GM18517 (cell line): ENCODE data around the gene NOP14.
"Not testable (repeated sequence)": the region's sequence is repeated elsewhere in the genome, so short reads cannot be mapped to it uniquely, and the experiment has no call there.

Experiments used
- ATAC-seq: cut with Tn5 transposase; IDR thresholded peaks from one replicate; pipeline ENCODE4 v1.9.1; 2021; ENCODE audit warnings: mild to moderate bottlenecking, moderate library complexity; ENCODE audit not compliant: unreplicated experiment

Gene NOP14

DNA sequence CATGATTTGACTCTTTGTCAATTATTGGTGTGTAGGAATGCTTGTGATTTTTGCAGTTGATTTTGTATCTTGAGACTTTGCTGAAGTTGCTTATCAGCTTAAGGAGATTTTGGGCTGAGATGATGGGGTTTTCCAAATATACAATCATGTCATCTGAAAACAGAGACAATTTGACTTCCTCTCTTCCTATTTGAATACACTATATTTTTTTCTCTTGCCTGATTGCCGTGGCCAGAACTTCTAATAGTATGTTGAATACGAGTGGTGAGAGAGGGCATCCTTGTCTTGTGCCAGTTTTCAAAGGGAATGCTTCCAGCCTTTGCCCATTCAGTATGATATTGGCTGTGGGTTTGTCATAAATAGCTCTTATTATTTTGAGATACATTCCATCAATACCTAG is 44.9 kb downstream of the NOP14 start:
- not testable (repeated sequence) for ATAC-seq

GRCh38 chr4:2916696-2917095 is 46.5 kb downstream of the NOP14 start:
- not testable (repeated sequence) for ATAC-seq

- no peak for ATAC-seq
Measured at GRCh38 chr4:2915789-2916188, 47.4 kb downstream of the NOP14 start.

- no peak for ATAC-seq
Measured at GRCh38 chr4:2914256-2915126, 48.7 kb downstream of the NOP14 start.

GRCh38 chr4:2913168-2913567 is 50.0 kb downstream of the NOP14 start:
- no peak for ATAC-seq

GRCh38 chr4:2911868-2912267 is 51.3 kb downstream of the NOP14 start:
- ATAC-seq = no peak

DNA sequence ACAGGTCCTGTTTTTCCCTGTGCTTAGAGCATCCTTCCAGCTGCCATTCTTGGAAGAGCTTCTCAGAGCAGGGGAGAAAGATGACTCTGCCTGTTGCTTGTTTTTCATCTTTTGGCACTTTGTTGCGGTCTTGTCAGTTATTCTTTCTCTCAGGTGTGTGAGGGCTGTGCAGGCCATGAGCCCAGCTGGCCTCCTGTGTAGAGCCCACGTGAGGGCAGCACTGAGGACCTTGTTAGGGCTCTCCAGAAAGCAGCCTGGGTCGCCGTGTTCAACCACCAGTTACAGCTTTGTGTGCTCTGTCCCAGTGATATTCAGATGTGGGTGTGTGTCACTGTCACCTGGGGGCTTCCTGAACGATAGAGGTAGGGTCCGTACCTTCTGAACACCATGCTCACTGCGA is 52.8 kb downstream of the NOP14 start:
- ATAC-seq = no peak

GRCh38 chr4:2909583-2909982 is 53.6 kb downstream of the NOP14 start:
- no peak for ATAC-seq

DNA sequence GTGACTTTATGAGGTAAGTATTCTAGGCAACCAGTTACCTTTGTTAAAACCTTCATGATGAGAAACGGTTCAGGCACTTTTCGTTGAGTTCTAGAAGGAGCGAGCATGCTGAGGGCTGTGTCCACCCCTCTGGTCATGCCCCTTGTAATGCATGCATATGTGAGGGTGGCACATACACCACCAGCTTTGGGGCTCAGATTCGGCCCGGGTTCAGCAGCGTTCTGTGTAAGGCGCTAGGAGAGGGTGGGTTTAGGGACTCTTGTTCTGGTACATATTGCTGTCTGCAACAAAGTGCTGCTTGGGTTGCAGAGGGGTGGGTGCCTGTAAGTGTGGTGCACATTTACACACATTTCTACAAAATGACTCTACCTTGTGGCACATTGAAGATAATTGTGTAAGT is 54.5 kb downstream of the NOP14 start:
- no peak for ATAC-seq

DNA sequence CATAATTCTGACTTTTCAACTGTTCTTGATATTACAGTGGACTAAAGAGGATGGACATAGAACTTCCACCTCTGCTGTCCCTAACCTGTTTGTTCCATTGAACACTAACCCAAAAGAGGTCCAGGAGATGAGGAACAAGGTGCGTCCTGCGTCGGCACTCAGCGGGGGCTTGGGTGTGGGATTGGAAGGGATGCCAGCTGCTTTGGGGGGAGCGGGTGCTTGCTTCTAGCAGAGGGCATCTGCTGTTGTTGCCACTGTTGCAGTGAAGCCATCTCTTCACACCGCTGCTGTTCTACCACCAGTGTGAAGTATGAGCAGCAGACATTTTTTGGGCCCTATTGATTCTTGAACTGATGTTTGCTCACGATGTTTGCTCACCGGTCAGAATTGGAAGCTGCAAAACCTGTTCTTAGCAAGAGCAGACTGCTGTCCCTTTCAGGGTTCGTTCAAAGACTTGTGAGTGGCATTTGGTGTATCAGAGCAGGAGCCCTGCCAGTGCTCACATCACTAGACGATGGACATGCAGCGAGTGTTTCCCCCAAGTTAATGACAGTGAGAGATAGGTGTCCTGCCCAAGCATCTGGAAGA is 55.4 kb downstream of the NOP14 start:
- no peak for ATAC-seq

DNA sequence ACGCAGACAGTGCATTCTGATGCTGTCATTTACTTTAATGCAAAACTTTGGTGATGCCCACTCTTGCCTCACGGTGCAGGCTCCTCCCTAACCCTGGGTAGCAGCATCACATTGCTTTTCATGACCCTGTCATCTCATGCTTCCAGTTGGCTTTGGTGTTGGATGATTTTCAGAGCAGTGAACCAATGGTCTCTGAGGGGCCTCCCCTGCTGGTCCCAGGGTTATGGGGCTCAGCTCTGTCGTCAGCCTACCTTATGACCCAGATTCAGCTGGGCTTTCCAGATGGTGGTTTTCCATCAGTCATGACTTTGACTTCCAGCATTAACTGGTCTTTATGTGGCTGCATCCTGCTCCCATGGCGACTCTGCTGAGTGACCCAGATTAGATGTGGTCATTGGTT is 56.0 kb downstream of the NOP14 start:
- no peak for ATAC-seq

- no peak for ATAC-seq
Measured at GRCh38 chr4:2906218-2906617, 57.0 kb downstream of the NOP14 start.

- no peak for ATAC-seq
Measured at GRCh38 chr4:2905544-2905943, 57.7 kb downstream of the NOP14 start.

DNA sequence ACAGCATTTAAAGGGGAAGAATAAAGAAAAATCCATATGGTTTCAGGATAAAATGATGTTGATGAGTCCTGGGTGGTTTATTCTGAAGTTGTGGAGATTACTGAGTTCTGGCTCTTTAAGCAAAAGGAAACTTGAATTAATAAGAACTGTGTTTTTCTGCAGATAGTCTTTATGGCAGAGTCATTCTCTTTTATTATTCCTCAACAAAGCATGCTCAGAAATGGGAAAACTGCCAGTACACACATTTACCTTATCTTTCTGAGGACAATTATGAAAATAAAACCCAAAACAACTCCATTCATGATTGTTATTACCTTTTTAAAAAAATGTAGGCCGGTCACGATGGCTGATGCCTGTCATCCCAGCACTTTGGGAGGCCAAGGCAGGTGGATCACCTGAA is 61.1 kb downstream of the NOP14 start:
- ATAC-seq = no peak

DNA sequence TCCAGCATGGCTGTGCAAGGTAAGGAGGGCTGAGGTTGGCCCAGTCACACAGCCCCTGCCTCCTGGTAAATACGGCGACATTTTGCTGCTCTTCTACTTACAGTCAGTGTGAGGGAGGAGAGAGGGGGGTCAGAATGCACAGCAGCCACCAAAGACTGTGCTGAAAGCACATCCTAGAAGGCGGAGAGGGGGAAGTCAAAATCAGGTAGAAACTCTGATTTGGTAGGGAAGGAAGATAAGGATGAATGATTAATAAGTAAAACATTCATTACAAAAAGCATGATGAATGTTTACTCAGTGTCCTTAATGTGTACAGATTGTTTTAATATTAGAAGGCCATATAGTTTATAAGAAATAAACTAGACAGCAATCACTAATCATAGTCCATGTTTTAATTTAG is 62.0 kb downstream of the NOP14 start:
- no peak for ATAC-seq

DNA sequence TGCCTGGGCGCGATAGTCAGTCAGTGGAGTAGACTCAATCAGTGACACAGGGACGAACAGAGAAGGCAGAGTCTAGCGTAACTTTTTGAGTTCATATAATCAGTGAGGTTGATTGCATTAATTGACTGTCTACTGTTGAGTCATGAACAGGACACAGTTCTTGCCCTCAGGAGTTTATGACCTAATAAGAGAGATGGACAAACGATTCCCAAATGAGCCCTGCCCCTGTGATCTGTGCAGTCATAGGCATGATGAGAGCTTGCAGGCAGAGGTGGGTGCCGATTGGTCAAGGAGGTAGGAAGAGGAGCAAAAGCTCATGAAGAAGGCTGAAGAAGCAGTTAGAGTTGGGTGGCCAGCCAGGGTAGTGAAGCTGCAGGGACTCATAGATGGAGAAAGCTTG is 62.5 kb downstream of the NOP14 start:
- ATAC-seq = no peak

DNA sequence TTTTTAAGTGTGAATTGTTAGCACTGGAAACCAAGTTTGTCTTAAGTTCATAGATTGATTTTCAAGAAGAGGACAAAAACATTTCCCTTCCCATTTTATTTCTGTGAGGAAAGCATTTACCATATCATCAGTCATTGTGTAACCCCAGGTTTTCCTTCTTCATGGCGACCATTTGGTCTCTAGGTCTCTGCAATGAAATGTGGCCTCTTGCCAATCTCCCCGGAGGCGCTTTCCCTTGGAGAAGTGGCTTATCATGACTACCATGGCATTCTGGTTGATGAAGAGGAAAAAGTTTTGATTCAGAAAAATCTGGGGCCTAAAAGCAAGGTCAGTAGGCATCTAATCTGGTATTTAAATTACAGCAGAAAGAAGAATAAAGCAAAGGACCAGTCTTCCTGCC is 65.2 kb downstream of the NOP14 start:
- no peak for ATAC-seq

GRCh38 chr4:2893772-2894171 is 69.4 kb downstream of the NOP14 start:
- no peak for ATAC-seq

- ATAC-seq = no peak
Measured at GRCh38 chr4:2891294-2891693, 71.9 kb downstream of the NOP14 start.

DNA sequence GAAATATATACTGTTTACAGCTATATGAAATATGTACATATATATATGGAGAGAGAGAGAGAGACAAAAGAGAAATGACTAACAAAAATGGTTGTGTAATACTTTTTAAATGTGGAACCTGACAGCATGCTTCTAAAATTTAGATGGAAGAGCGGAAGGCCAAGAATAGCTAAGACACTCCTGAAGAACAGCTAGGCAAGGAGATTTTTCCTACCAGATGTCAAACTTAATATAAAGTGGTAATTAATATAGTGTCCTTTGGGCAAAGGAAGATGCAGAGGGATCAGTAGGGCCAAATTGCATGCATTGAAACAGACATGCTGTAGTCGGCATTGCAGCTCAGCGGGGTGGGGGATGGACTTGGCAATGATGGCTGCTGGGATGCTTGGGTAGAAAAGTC is 74.3 kb downstream of the NOP14 start:
- ATAC-seq = no peak
